HG02938 (cell line): Measurements from ENCODE around the gene MS4A4E.
"Not testable (repeated sequence)": the region's sequence is repeated elsewhere in the genome, so short reads cannot be mapped to it uniquely, and the experiment has no call there.

ENCODE experiments used
- ATAC-seq: cut with Tn5 transposase; IDR thresholded peaks from one replicate; pipeline ENCODE4 v1.9.1; 2021; ENCODE audit warnings: mild to moderate bottlenecking, moderate library complexity; ENCODE audit not compliant: unreplicated experiment

The MS4A4E gene

GRCh38 chr11:60182541-60183330 is 60.2 kb downstream of the MS4A4E start, which contains the start of gene MS4A6A:
MS4A6A (minus strand) TSS chr11:60183083; CDS start chr11:60181727, 1,356 bp downstream.
- no peak for ATAC-seq

GRCh38 chr11:60175860-60176275 is 67.1 kb downstream of the MS4A4E start:
- peak; percentile 65 for ATAC-seq

GRCh38 chr11:60172011-60172410 is 70.9 kb downstream of the MS4A4E start:
- no peak for ATAC-seq

- ATAC-seq = no peak
These were observed 72.4 kb downstream of the MS4A4E start for GRCh38 chr11:60170566-60170965.

GRCh38 chr11:60169264-60169915 is 73.5 kb downstream of the MS4A4E start:
- no peak for ATAC-seq

- no peak for ATAC-seq
These were observed 74.6 kb downstream of the MS4A4E start for GRCh38 chr11:60168306-60168705.

- ATAC-seq = no peak
These were observed 77.0 kb downstream of the MS4A4E start for GRCh38 chr11:60165951-60166350.

GRCh38 chr11:60165538-60165937 is 77.4 kb downstream of the MS4A4E start:
- no peak for ATAC-seq

GRCh38 chr11:60164550-60165075 is 78.3 kb downstream of the MS4A4E start:
- ATAC-seq = no peak

- no peak for ATAC-seq
These were observed 81.2 kb downstream of the MS4A4E start for GRCh38 chr11:60161766-60162165.

- ATAC-seq = no peak
These were observed 81.8 kb downstream of the MS4A4E start for GRCh38 chr11:60161107-60161506.

- no peak for ATAC-seq
These were observed 83.1 kb downstream of the MS4A4E start for GRCh38 chr11:60159868-60160267.

- ATAC-seq = no peak
These were observed 83.7 kb downstream of the MS4A4E start for GRCh38 chr11:60159284-60159683.

- no peak for ATAC-seq
These were observed 84.3 kb downstream of the MS4A4E start for GRCh38 chr11:60158636-60159035.

- no peak for ATAC-seq
These were observed 87.0 kb downstream of the MS4A4E start for GRCh38 chr11:60155931-60156330.

GRCh38 chr11:60152727-60153126 is 90.2 kb downstream of the MS4A4E start:
- ATAC-seq = not testable (repeated sequence)

GRCh38 chr11:60150279-60150678 is 92.7 kb downstream of the MS4A4E start:
- no peak for ATAC-seq
